NCI-H2227 treated with DMSO at 0.1 percent for 48 hours (cell line): ENCODE data around the gene SRC.
"Not testable (repeated sequence)": the region's sequence is repeated elsewhere in the genome, so short reads cannot be mapped to it uniquely, and the experiment has no call there.

Experiments
- DNase-seq: peaks from one replicate; lab custom pipeline; 2025; lab: John Stamatoyannopoulos, UW

The SRC gene

GRCh38 chr20:37336369-37337207, 9.4 kb upstream of the SRC start:
- DNase-seq, result no peak

- no peak for DNase-seq
These were observed 8.5 kb upstream of the SRC start for GRCh38 chr20:37337208-37337991.

- not testable (repeated sequence) for DNase-seq
These were observed 7.6 kb upstream of the SRC start for GRCh38 chr20:37338380-37338779.

DNA sequence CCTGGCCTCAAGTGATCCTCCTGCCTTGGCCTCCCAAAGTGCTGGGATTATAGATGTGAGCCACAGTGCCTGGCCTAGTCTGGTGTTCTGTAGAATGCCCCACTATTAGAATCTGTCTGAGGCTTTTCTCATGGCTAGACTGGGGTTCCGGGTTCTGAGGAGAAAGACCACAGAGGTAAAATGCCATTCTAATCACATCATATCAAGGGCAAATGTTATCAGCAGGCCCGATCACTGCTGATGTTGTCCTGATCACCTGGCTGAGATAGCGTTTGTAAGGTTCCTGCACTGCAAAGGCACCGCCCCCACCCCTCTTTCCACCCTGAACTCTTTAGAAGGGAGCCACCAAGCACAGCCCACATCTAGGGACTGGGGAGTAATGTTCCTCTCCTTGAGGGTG, 6.7 kb upstream of the SRC start:
- no peak for DNase-seq

- not testable (repeated sequence) for DNase-seq
These were observed 6.2 kb upstream of the SRC start for GRCh38 chr20:37339764-37340109.

DNA sequence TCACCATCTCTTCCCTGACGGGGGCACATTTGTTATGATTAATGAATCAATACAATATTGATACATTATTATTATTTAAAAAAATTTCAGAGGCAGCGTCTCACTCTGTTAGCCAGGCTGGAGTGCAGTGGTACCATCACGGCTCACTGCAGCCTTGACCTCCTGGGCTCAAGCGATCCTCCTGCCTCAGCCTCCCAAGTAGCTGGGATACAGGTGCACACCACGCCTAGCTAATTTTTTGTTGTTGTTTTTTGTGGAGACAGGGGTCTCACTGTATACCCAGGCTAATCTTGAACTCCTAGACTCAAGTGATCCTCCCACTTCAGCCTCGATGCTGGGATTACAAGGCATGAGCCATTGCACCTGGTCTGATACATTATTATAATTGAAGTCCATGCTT, 4.9 kb upstream of the SRC start:
- no peak for DNase-seq

DNA sequence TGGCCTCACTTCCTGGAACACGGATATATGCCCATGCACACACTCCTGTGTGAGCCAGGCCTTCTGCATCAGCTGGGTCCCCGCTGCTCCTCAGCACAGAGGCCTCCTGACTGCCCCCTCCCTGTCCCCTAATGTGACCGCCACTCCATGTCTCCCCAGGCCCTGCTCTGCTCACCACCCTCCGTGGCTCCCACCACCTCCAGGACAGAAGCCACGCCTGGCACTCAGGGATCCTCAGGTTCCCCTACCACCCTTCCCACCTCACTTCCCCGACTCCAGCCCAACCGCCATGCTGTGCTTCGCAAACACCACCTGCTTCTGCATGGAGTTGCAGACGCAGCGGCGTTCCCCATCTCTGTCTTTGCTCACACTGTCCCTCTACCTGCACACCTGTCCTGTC, 4.3 kb upstream of the SRC start:
- DNase-seq, result no peak

GRCh38 chr20:37342231-37343177, 3.4 kb upstream of the SRC start:
- no peak for DNase-seq

DNA sequence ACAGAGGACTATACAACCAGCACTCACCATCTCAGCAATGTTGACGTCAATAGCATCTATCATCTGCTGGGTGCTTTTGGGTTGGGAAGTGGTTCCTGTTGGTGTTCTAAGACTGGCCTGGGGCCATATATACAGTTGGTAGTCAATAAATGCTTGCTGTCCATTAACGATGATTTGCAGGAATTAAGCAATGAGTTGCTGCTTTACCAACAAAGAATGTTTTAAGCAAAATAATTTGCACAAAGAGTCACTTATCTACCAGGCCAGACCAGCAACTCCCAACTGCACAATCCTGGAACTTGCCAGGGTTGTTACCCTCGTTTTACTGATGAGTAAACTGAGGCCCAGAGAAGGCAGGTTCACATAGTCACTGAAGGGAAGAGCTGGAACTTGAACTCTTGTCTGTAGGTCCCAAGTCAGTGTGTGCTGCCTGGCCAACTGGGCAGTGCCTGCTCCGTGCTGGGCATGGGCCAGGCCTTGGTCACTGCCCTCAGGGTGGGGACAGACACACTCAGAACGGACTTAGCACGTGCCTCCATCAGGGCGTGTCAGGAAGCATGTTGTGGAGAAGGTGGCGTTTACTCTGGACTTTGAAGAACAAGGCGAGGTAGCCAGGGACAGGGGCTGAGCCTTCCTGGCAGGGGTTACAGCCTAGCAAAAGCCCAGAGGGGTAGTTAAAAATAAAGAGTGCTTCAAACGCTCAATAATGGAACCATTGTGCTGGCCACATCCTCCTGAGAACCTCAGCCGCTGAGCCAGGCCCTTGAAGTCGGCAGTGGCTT, 2.5 kb upstream of the SRC start:
- DNase-seq, result no peak

DNA sequence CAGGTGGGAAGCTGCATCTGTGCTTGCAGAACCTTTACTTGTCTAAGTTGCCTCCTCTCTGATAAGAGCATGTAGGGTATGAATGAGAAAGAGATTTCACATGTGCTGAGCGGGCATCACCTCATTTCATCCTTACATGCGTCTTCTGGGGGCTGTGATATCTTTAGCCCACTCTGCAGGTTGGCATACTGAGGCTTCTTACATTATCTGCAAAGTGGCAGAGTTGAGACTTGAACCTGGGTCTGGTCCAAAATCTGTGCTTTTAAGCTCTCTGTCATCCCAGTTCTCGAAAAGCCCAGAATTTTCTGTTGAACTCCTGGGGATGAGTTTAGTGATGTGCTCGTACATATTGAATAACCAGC, 2.0 kb upstream of the SRC start:
- DNase-seq, result no peak

GRCh38 chr20:37344506-37345338, 1.2 kb upstream of the SRC start:
- no peak for DNase-seq

GRCh38 chr20:37346236-37346534, 245 bp downstream of the SRC start:
- DNase-seq, result no peak

DNA sequence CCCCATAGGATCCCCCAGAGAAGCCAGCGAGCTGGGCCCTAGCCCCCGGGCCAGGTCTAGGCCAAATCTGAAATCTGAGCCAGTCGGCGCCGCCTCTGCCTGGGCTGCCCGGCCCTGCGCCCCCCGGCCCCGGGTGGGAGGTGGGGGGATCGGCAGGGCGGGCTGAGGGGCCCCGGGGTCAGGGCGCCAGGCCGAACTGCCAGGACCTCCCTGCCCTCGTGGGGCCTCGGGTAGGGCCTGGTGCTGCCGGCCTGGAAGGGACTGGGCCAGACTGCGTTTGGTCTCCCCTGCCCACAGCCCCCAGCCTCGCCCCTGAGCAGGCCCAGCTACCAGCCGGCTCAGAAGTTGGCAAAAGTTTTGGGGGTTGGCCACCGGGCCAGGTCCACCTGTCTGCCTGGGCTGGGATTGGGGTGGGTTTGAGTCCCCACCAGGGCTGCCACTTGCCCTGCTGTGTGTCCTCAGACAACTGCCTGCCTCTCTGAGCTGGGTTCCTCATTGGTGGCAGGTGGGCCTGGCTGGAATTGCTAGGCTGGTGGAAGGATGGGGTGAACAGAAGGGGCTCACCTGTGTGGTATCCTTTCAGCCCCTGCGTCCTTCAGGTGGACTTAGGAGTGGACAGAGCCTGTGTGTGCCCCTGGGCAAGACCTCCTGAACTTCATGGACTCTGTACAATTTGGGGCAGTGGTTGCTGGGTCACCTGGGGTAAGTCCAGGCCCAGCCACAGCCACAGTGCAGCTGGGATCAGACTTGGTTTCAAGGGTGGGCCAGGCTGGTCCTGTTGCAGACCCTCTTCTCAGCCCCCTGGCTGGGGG, 801 bp downstream of the SRC start:
- no peak for DNase-seq

DNA sequence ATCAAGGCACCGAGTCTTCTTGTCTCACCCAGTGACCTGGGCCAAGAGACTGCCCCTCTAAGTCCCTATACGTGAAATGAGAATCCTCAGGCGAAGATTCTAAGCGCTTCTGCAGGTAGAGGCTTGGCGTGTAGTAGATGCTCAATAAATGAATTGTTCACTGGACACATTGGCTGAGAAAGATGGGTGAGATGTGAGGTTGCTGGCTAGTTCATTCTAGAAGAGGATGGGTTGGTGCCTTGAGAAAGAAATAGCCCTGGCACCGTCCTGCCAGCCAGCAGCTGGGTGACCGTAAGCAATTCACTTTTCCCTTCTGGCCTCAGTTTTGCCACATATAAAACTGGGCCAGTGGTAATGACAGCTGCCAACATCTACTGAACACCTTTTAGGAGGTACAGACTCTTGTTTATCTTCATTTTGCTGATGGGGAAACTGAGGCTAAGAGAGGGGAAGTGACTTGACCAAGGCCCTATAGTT, 1.4 kb downstream of the SRC start:
- no peak for DNase-seq

- no peak for DNase-seq
These were observed 2.2 kb downstream of the SRC start for GRCh38 chr20:37347891-37348791.

DNA sequence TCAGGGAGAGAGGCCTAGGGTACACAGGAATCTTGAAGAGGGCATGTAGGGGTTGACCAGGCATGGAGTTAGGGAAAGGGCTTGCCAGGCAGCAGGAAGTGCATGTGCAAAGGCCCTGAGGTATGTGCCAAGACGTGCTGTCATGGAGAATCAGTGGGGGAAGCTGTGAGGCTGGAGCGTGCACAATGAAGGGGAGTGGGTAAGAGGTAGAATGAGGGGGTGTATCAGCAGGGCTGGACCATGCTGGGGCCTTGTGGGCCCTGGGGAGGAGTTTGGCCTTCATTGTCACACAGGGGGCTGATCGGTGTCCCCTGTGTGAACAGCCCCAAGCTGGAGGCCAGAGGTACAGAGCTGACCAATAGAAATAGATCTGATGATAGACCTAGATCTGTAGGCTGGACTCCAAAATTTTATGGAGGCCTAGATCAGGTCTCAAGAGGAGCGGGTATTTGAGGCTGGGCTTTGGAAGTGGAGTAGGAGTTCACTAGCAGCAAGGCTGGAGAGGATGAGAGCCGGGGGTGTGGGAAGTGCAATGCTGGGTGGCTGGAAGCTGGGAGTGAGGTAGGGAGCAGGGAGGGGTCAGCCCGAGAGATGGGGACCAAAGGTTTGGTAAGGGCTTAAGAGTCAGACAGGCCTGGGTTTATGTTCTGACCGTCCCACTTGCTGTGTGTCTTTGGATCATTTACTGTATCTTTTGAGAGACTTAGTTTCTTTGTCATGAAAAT, 3.0 kb downstream of the SRC start:
- DNase-seq, result no peak

DNA sequence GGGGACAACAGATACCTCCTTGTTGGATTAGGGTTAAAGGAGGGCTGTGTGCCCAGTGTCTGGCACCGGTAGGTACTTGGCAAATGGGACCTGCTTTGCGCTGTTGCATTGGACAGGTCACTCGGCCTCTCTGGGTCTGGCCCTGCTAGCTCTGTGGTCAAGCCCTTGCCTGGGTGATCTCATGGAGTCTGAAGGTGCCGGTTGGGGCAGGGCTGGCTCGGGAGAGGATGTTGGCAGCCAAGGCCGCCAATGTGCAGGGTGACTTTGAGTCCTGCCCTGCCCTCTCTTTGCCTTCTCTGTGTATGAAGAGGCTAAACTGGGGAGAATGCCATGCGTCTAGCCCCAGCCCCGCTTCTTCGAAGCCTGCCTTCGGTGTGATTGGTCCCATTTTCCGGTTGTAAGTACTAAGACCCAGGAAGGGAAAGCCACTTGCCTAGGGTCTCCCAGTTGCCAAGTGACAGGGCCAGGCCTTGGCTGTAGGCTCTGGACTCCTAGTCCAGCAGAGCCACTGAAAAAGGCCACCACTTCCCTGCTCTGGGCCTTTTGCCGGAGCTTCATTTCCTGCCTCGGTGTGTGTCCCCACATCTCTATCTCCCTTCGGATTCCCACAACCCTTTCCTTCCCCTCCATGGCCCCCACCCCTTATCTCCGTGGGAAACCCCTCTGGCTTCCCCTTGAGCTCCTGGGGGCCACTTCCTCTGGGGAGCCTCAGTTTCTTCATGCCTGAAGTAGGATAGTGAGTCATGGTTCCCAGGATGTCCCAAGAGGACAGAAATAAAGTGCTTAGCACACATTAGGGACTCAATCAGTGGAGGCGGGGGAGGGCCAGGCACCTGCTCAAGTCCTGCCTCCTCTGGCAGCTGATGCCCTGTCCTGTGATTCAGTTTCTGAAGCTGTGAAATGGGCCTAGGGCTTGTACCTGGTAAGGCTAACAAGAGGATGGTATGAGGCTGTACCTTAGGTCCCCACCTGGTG, 3.9 kb downstream of the SRC start:
- DNase-seq, result no peak
